Measurements from ENCODE around the gene TAGAP. TPM values are rescaled to one million over a fixed set of nuclear protein-coding genes. Genes with fewer than 3 reads are reported as not detected.

TAGAP gene
- total and polyA plus RNA-seq, 2 donors (not counting 1 experiment from before 2014, with no cell fraction given) = 167 to 242 TPM

- peak overlapping the region in 2 of 5 experiments; percentile 26 to 48 for H3K4me3 ChIP-seq (ENCODE audit: control extremely low read depth in 1 of 5, extremely low read depth in 1 of 5, insufficient read depth in 1 of 5, low read depth in 2 of 5, low read length in 4 of 5)
- H2AFZ ChIP-seq (ENCODE audit: insufficient read depth, low read depth, low read length, poor library complexity, severe bottlenecking) = peak overlapping the region; percentile 35
- H3K27ac Mint-ChIP-seq = peak overlapping the region; percentile 32
- intact Hi-C loops (cut with micrococcal nuclease) = loop anchor here (1.0 to 2.0 kb wide), 4 partner anchors 34 to 143 kb away; no protein-coding TSS in a partner anchor
- H3K27ac ChIP-seq (ENCODE audit: low read length in 2 of 2) = no peak overlapping the region
- ChIA-PET CTCF (interaction anchor here (0.9 to 25.2 kb wide), 29 partner anchors 9 to 646 kb away, joined by 3 to 728 read pairs (median 5); partner anchors contain the start of genes DYNLT1, RSPH3 and TAGAP), POLR2A (interaction anchor here (1.0 to 2.4 kb wide), 5 partner anchors 9 to 126 kb away, joined by 3 to 15 read pairs (median 12); partner anchors contain the start of genes RSPH3 and TAGAP)
- H3K36me3 ChIP-seq (replicated peaks in 1 of 2; ENCODE audit: control extremely low read depth in 1 of 2, control insufficient read depth in 1 of 2, extremely low read depth in 1 of 2, insufficient read depth in 2 of 2, low read length in 1 of 2) = no peaks in the 10 kb centered on the region
- peaks cover 17 to 25% of the 10 kb centered on the region in 2 donors for H3K4me1 ChIP-seq (ENCODE audit: control insufficient read depth in 2 of 2, insufficient read depth in 2 of 2, low read length in 2 of 2)
- ATAC-seq (ENCODE audit: low read depth) (peak; percentile 82), DNase-seq (peak; percentile 78)
- no peaks in the 10 kb centered on the region for H3K9me3 Mint-ChIP-seq (ENCODE audit: insufficient read depth)
- WGBS (ENCODE audit: insufficient coverage) = 43% methylated on average over 6 of the region's 10 CpGs
- no peaks in the 10 kb centered on the region for H3K27me3 ChIP-seq (replicated peaks in 1 of 4; ENCODE audit: control extremely low read depth in 1 of 4, control insufficient read depth in 3 of 4, insufficient read depth in 4 of 4, low read length in 3 of 4)
- H3K79me2 ChIP-seq (ENCODE audit: control insufficient read depth, insufficient read depth, low read length) = peaks cover 27% of the 10 kb centered on the region
- no peaks in the 10 kb centered on the region for H3K9me3 ChIP-seq (ENCODE audit: control extremely low read depth in 1 of 3, control insufficient read depth in 2 of 3, insufficient read depth in 1 of 3, low read length in 2 of 3)
- peak overlapping the region; percentile 55 for H3K4me2 ChIP-seq (replicated peaks; ENCODE audit: low read depth, low read length, poor library complexity, severe bottlenecking)
- peak overlapping the region; percentile 38 for H3K4me3 Mint-ChIP-seq
- no peaks in the 10 kb centered on the region for H4K20me1 ChIP-seq (ENCODE audit: control insufficient read depth, insufficient read depth, low read length, poor library complexity, severe bottlenecking)
- H3K4me1 Mint-ChIP-seq = peaks cover 39% of the 10 kb centered on the region
- TF ChIP-seq EZH2 (IDR thresholded peaks at IDR 0.05; ENCODE audit: borderline replicate concordance, insufficient read depth, low read depth, low read length, poor library complexity, severe bottlenecking) = no peak
- peak; percentile 79 for TF ChIP-seq CTCF (IDR thresholded peaks at IDR 0.05)
- H3K9ac ChIP-seq (ENCODE audit: low read length) = peak overlapping the region; percentile 43
- no peaks in the 10 kb centered on the region for H3K27me3 Mint-ChIP-seq
Measured at GRCh38 chr6:159008656-159009288, 36.0 kb downstream of the TAGAP start.

GRCh38 chr6:159007510-159007909, 37.3 kb downstream of the TAGAP start:
- Histone ChIP-seq H3K36me3 (replicated peaks in 1 of 2; ENCODE audit: control extremely low read depth in 1 of 2, control insufficient read depth in 1 of 2, extremely low read depth in 1 of 2, insufficient read depth in 2 of 2, low read length in 1 of 2) (no peaks in the 10 kb centered on the region), H3K4me2 (replicated peaks; ENCODE audit: low read depth, low read length, poor library complexity, severe bottlenecking) (no peak overlapping the region), H3K9ac (ENCODE audit: low read length) (no peak overlapping the region), H2AFZ (ENCODE audit: insufficient read depth, low read depth, low read length, poor library complexity, severe bottlenecking) (no peak overlapping the region), H4K20me1 (ENCODE audit: control insufficient read depth, insufficient read depth, low read length, poor library complexity, severe bottlenecking) (no peaks in the 10 kb centered on the region), H3K4me3 (ENCODE audit: control extremely low read depth in 1 of 5, extremely low read depth in 1 of 5, insufficient read depth in 1 of 5, low read depth in 2 of 5, low read length in 4 of 5) (no peak overlapping the region), H3K9me3 (ENCODE audit: control extremely low read depth in 1 of 3, control insufficient read depth in 2 of 3, insufficient read depth in 1 of 3, low read length in 2 of 3) (no peaks in the 10 kb centered on the region), H3K79me2 (ENCODE audit: control insufficient read depth, insufficient read depth, low read length) (peaks cover 34% of the 10 kb centered on the region), H3K4me1 (ENCODE audit: control insufficient read depth in 2 of 2, insufficient read depth in 2 of 2, low read length in 2 of 2) (peaks cover 7 to 15% of the 10 kb centered on the region in 2 donors), H3K27ac (ENCODE audit: low read length in 2 of 2) (no peak overlapping the region), H3K27me3 (replicated peaks in 1 of 4; ENCODE audit: control extremely low read depth in 1 of 4, control insufficient read depth in 3 of 4, insufficient read depth in 4 of 4, low read length in 3 of 4) (no peaks in the 10 kb centered on the region)
- Mint-ChIP-seq H3K4me3 (no peak overlapping the region), H3K9me3 (ENCODE audit: insufficient read depth) (no peaks in the 10 kb centered on the region), H3K27me3 (no peaks in the 10 kb centered on the region), H3K4me1 (peaks cover 31% of the 10 kb centered on the region), H3K27ac (no peak overlapping the region)
- CTCF ChIA-PET = interaction anchor here (0.5 to 25.2 kb wide), 11 partner anchors 13 to 647 kb away, joined by 3 to 728 read pairs (median 5); partner anchors contain the start of gene TAGAP
- DNase-seq (no peak), ATAC-seq (ENCODE audit: low read depth) (no peak)
- WGBS (ENCODE audit: insufficient coverage) = 94% methylated on average over 5 of the region's 5 CpGs
- no peak for TF ChIP-seq EZH2 (IDR thresholded peaks at IDR 0.05; ENCODE audit: borderline replicate concordance, insufficient read depth, low read depth, low read length, poor library complexity, severe bottlenecking)
- no peak for TF ChIP-seq CTCF (IDR thresholded peaks at IDR 0.05)
- intact Hi-C loops (cut with micrococcal nuclease) = no loop called here
- POLR2A ChIA-PET = interaction anchor here (0.9 to 2.4 kb wide), 2 partner anchors 37 to 127 kb away, joined by 3 to 12 read pairs; partner anchors contain the start of gene TAGAP
